ENCODE results near the gene TBC1D14. TPM values are rescaled to one million over a fixed set of nuclear protein-coding genes. Genes with fewer than 3 reads are reported as not detected.
A peak's percentile ranks its signal among the peaks of the same experiment; 100 is the strongest.

Gene TBC1D14
- total and polyA plus RNA-seq, 3 donors from 2014 or later = 78.0 to 98.8 (median 87.6) TPM

- TF ChIP-seq CTCF (IDR thresholded peaks at IDR 0.05) (no peak), POLR2A (IDR thresholded peaks at IDR 0.05) (no peak)
- 49 to 52% methylated on average over 14 to 15 of the region's 15 CpGs for WGBS, 2 donors
- no peaks in the 10 kb centered on the region for H3K27me3 ChIP-seq
- peaks cover 15% of the 10 kb centered on the region for H3K4me1 ChIP-seq
- no peaks in the 10 kb centered on the region for H3K9me3 ChIP-seq
- H3K4me3 ChIP-seq = no peak overlapping the region
- H3K36me3 ChIP-seq (ENCODE audit: low read depth, missing control alignments) = no peaks in the 10 kb centered on the region
- peak; percentile 69 for DNase-seq
- peak overlapping the region in 1 of 2 donors; percentile 31 for H3K27ac ChIP-seq
- intact Hi-C loops (cut with DNase I; ENCODE audit: low total_unique reads) = no loop called here
Observed at GRCh38 chr4:6885953-6886557, 23.6 kb upstream of the TBC1D14 start.

GRCh38 chr4:6886886-6887285 lies 22.7 kb upstream of the TBC1D14 start:
- DNase-seq = no peak
- WGBS, 2 donors = 69 to 82% methylated on average over 5 to 10 of the region's 10 CpGs
- intact Hi-C loops (cut with DNase I; ENCODE audit: low total_unique reads) = no loop called here

GRCh38 chr4:6887591-6888371 lies 21.8 kb upstream of the TBC1D14 start:
- no peak for DNase-seq
- intact Hi-C loops (cut with DNase I; ENCODE audit: low total_unique reads) = no loop called here
- Histone ChIP-seq H3K27ac (no peak overlapping the region), H3K9me3 (no peaks in the 10 kb centered on the region), H3K36me3 (ENCODE audit: low read depth, missing control alignments) (no peaks in the 10 kb centered on the region), H3K27me3 (no peaks in the 10 kb centered on the region), H3K4me3 (no peak overlapping the region), H3K4me1 (peaks cover 24% of the 10 kb centered on the region)
- WGBS, 2 donors = 61 to 72% methylated on average over 17 to 21 of the region's 21 CpGs
- TF ChIP-seq CTCF (IDR thresholded peaks at IDR 0.05) (no peak), POLR2A (IDR thresholded peaks at IDR 0.05) (no peak)

More at GRCh38 chr4:6886886-6887285, 22.7 kb upstream of the TBC1D14 start:
- no peaks in the 10 kb centered on the region for H3K36me3 ChIP-seq (ENCODE audit: low read depth, missing control alignments)
- H3K27ac ChIP-seq = no peak overlapping the region
- no peak for TF ChIP-seq CTCF (IDR thresholded peaks at IDR 0.05)
- TF ChIP-seq POLR2A (IDR thresholded peaks at IDR 0.05) = no peak
- H3K4me1 ChIP-seq = peaks cover 15% of the 10 kb centered on the region
- H3K9me3 ChIP-seq = no peaks in the 10 kb centered on the region
- H3K27me3 ChIP-seq = no peaks in the 10 kb centered on the region
- no peak overlapping the region for H3K4me3 ChIP-seq

GRCh38 chr4:6888506-6889071 lies 21.0 kb upstream of the TBC1D14 start:
- 64 to 85% methylated on average over 7 to 15 of the region's 15 CpGs for WGBS, 2 donors
- intact Hi-C loops (cut with DNase I; ENCODE audit: low total_unique reads) = no loop called here
- H3K27ac ChIP-seq = no peak overlapping the region
- no peaks in the 10 kb centered on the region for H3K27me3 ChIP-seq
- DNase-seq = no peak
- no peak for TF ChIP-seq POLR2A (IDR thresholded peaks at IDR 0.05)
- TF ChIP-seq CTCF (IDR thresholded peaks at IDR 0.05) = no peak
- no peak overlapping the region for H3K4me3 ChIP-seq
- peaks cover 24% of the 10 kb centered on the region for H3K4me1 ChIP-seq
- H3K9me3 ChIP-seq = no peaks in the 10 kb centered on the region
- H3K36me3 ChIP-seq (ENCODE audit: low read depth, missing control alignments) = no peaks in the 10 kb centered on the region

Data from testis (tissue), 3 donors.